BE2C (cell line): ENCODE data around the gene KPNA3.

Experiments
- DNase-seq: peaks from one replicate; pipeline ENCODE4 v3.0.0-alpha.2; 2020
- H3K27me3 ChIP-seq: fragments of 250-450 bp; sonication (Bioruptor Pico); 2 replicates; pipeline ENCODE4 v1.5.1; 2020; ENCODE audit warnings: mild to moderate bottlenecking
- H3K36me3 ChIP-seq: fragments of 250-450 bp; sonication (Bioruptor Pico); 2 replicates; pipeline ENCODE4 v1.5.1; 2020; ENCODE audit warnings: mild to moderate bottlenecking
- H3K4me1 ChIP-seq: fragments of 250-450 bp; sonication (Bioruptor Pico); 2 replicates; pipeline ENCODE4 v1.5.1; 2020
- H3K4me3 ChIP-seq: 2 replicates; pipeline ENCODE4 v1.5.1; 2011; ENCODE audit warnings: low read depth, low read length
- H3K9me3 ChIP-seq: fragments of 250-450 bp; sonication (Bioruptor Pico); 2 replicates; pipeline ENCODE4 v1.5.1; 2020
- CTCF ChIP-seq: IDR thresholded peaks from 2 replicates; pipeline ENCODE4 v1.5.1; 2012; ENCODE audit warnings: mild to moderate bottlenecking, low read depth, low read length

The KPNA3 gene

GRCh38 chr13:49759503-49759902 lies 33.0 kb downstream of the KPNA3 start:
- peaks cover 3% of the 10 kb centered on the region; the same call in 1 of the 2 replicates for H3K36me3 ChIP-seq
- DNase-seq: no peak
- no peak for TF ChIP-seq CTCF

GRCh38 chr13:49756263-49756662 lies 36.2 kb downstream of the KPNA3 start:
- TF ChIP-seq CTCF: no peak
- peaks cover 3% of the 10 kb centered on the region; the same call in 1 of the 2 replicates for H3K36me3 ChIP-seq
- no peaks in the 10 kb centered on the region for H3K4me1 ChIP-seq
- H3K4me3 ChIP-seq: no peak overlapping the region
- no peaks in the 10 kb centered on the region for H3K27me3 ChIP-seq
- no peak for DNase-seq
- no peaks in the 10 kb centered on the region for H3K9me3 ChIP-seq

More at GRCh38 chr13:49759503-49759902, 33.0 kb downstream of the KPNA3 start:
- Histone ChIP-seq H3K4me1 (no peaks in the 10 kb centered on the region), H3K27me3 (no peaks in the 10 kb centered on the region), H3K4me3 (no peak overlapping the region), H3K9me3 (no peaks in the 10 kb centered on the region)

- Histone ChIP-seq H3K4me3 (no peak overlapping the region), H3K27me3 (no peaks in the 10 kb centered on the region), H3K9me3 (no peaks in the 10 kb centered on the region), H3K36me3 (no peaks in the 10 kb centered on the region), H3K4me1 (no peaks in the 10 kb centered on the region)
- TF ChIP-seq CTCF: no peak
- DNase-seq: no peak
Observed at GRCh38 chr13:49754146-49754545, 38.3 kb downstream of the KPNA3 start.

GRCh38 chr13:49749848-49750247 lies 42.6 kb downstream of the KPNA3 start:
- no peak for TF ChIP-seq CTCF
- H3K4me3 ChIP-seq: no peak overlapping the region
- peaks cover 14% of the 10 kb centered on the region for H3K36me3 ChIP-seq

GRCh38 chr13:49746111-49746510 lies 46.4 kb downstream of the KPNA3 start:
- Histone ChIP-seq H3K9me3 (no peaks in the 10 kb centered on the region), H3K4me1 (no peaks in the 10 kb centered on the region), H3K4me3 (no peak overlapping the region), H3K36me3 (peaks cover 24% of the 10 kb centered on the region), H3K27me3 (no peaks in the 10 kb centered on the region)
- DNase-seq: no peak
- no peak for TF ChIP-seq CTCF

More at GRCh38 chr13:49749848-49750247, 42.6 kb downstream of the KPNA3 start:
- no peaks in the 10 kb centered on the region for H3K9me3 ChIP-seq
- no peaks in the 10 kb centered on the region for H3K4me1 ChIP-seq
- no peak for DNase-seq
- H3K27me3 ChIP-seq: no peaks in the 10 kb centered on the region

GRCh38 chr13:49740870-49741269 lies 51.6 kb downstream of the KPNA3 start:
- H3K4me1 ChIP-seq: peaks cover 3% of the 10 kb centered on the region
- TF ChIP-seq CTCF: no peak
- no peaks in the 10 kb centered on the region for H3K27me3 ChIP-seq
- H3K36me3 ChIP-seq: peaks cover 19% of the 10 kb centered on the region
- H3K4me3 ChIP-seq: no peak overlapping the region
- H3K9me3 ChIP-seq: no peaks in the 10 kb centered on the region
- no peak for DNase-seq
